ENCODE data around the gene CERS6.

Gene CERS6

DNA sequence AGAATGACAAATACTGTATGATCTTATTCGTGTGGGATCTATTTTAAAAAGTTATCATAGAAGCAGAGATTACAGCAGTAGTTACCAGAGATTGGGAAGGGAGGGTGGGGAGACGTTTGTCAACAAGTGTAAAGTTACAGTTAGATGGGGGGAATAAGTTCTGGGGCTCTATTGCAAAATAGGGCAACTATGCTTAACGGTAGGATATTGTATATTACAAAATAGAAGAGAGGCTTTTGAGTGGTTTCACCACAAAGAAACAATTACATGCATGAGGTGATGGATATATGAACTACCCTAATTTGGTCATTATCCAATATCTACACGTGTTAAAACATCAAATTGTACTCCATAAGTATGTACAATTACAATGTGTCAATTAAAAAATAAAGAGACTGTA lies 223.0 kb downstream of the CERS6 start:
- peak; percentile 54 for DNase-seq

DNA sequence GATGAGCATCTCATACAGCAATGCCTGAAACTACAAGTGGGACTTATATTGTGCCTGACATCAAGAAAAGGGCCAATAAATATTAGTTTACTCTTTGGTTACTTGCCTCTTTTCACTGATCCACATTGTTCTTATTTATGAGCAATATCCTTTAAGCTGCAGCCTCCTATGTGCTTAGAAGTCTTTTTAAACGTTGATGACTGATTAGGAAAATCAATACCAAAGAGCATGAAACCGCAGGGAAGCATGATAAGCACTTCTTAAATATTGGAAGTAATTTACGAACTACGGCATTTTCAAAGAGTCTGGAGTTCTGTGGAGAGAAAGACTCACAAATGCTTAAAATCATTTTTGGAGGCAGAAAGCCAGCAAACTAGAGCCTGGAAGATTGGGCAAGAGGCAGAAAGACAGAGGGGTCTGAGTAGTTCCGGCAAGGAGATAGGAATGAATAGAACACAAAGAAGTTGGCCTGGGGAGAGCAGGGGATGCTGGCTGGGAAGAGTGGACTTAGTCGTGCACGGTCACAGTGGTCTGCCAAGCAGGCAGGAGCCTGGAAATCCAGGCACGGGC lies 223.8 kb downstream of the CERS6 start:
- DNase-seq, result no peak

DNA sequence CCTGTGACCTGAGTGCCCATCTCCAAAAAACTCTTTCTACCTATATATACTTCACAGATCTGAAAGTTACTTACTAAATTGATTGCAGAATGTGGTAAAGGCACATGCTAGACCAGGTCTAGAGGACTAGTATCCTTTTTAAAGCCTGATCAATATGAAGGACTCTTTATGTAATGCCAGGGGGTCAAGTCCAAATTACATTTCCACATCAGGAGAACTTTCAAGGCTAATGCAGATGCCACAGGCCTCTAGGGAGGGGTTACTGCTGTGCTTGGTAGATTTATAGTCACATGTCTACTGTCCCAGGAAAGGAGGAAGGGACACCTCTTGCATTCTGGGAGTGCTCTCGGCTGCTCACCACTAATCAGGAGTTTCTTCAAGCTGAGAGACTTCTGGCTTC lies 227.9 kb downstream of the CERS6 start:
- DNase-seq, result no peak

DNA sequence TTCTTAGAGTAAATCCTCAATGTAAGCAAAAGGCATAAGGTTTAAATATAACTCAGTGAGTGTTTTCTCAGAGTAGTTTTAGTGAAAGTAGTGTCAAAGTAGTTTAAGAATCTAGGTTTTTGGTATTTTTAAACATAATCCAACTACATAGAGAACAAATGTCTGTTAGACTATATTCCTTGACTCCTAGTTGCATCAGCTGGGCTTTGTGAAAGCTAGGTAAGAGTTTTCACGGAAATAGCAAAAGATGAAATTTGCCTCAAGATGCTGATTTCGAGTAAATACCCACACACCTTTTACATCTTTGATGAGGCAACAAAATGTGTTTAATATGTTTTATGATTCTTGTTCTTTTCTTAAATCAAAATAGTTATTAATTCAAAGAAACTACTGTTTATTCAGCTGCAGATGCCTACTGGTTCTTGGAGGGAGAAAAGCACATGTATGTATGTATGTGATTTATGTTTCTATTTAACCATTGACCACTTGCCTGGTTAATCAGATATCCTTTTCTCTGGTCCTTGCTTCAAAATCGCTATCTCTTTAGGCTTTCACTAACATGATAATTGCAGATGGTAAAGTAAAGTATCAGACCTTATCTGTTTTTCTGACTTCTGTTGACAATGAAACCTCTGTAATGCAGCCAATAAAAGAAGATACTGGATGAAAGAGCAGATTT lies 229.0 kb downstream of the CERS6 start:
- no peak for DNase-seq

DNA sequence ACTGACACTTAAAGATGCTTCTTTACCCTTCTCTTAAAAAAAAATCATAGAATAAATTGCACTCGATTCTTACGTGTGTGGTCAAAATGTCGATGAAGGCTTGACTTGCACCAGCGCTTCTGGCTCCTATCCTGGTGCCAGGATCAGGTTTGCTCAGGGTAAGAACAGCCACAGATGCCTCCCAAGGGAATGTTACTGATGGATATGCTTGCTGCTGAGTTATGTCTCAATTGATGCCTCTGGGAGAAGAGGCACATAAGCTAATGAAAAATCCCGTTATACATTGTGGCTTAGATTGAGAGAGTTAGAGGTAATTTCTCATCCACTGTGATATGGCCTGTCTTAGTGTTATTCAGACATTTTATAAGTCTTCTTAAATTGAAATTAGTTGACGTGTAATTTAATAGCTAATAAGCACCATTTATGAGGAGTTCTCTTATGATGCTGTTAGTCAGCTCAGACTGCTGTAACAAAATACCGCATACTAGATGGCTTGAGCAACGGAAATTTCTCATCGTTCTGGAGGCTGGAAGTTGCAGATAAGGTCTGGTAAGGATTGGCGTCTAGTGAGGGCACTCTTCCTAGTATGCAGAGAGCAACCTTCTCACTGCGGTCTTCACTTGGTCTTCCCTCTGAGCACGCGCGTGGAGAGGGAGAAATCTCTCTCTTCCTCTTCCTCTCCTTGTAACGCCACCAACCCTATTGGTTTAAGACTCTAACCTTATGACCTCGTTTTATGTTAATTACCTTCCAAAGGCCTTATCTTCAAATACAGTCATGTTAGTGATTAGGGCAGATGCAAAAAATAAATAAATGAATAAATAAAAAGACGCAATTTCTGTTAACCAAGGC lies 229.8 kb downstream of the CERS6 start:
- DNase-seq, result peak; percentile 96

DNA sequence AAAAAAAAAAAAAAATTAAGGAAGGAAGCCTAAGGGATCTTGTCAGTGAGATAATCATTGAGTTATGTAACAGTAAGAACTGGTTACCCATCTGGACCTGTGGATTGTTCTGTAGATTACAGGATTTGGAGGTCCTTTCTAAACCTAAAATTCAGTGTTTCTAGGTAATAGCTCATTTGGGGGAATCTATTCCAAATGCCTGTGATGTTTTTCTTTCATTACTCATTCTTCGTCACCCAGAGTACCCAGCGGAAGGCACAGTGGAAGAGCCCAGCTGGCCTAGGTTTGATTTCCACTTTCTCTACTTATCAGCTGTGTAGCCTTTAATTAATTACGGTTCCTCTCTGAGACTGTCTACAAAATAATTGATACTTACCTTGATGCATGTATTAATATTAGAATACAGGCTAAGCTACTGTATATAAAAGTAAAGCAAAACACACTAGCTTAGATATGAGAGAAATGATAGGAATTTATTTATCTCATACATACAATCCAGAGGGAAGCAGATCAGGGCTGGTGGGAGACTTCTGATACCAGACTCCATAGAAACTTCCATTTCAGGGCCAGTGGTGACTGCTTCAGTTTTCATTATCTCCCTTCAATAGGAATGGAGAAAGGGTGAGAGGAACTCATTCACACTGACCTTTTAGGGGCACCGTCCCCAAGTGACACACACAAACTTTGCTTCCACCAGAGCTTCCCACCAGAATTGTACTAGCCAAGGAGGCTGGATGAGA lies 230.6 kb downstream of the CERS6 start:
- DNase-seq, result peak; percentile 42

DNA sequence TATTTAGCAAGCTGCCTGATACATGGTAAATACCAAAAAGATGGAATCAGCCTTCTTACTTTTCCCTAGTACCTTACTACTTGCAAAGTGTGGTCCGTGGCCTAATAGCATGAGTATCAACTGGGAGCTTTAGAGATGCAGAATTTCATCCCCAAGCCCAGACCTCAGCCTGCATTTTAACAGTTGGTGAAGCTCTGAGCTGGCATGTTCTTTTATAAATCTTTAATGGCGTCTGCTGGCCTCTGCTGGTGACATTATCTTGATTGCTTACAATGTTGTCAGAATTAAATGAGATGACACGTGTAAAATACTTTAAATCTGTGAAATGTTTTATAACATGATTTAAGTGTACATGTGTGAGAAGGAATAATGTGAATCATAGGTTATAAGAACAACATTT lies 231.2 kb downstream of the CERS6 start:
- peak; percentile 73 for DNase-seq

DNA sequence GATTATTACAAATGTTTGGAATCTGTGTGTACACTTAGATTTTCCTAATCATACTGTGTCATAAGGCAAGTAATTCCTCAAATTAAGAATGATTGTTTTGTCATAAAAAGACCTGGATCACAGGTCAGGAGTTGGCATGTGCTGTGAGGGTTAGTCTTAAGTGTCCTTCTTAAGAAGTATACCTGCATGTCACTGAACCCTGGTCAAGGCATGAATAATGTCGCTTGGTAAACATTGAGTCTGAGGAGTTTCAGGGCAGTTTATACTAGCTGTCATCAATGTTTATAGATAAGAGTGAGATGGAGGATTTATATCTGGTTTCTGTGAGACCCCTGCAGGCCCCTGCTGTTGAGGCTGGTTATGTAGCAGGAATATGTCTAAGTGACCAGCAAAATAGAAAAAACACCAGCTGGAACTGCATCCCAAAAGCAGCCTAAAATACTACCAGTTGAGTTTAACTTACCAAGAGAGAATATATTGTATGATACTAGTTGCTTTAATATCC lies 234.4 kb downstream of the CERS6 start:
- no peak for DNase-seq

DNA sequence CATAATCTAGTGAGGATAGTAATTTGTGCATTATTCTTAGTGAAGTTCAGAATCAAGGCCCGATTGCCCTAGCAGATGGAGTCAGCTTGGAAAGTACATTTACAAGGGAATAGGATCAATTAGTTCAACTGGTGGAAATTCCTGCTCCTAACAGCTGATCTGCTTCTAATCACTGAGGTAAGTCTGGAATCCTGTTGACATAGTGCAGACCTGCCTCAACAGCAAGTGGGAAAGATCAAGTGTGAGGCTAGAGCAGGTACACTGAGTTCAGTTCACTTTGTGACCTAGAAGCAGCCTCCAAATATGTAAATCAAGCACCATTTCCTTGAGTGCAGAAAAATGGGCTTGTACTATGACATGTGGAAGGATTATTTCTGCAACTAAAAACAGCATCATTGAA lies 235.1 kb downstream of the CERS6 start:
- no peak for DNase-seq

DNA sequence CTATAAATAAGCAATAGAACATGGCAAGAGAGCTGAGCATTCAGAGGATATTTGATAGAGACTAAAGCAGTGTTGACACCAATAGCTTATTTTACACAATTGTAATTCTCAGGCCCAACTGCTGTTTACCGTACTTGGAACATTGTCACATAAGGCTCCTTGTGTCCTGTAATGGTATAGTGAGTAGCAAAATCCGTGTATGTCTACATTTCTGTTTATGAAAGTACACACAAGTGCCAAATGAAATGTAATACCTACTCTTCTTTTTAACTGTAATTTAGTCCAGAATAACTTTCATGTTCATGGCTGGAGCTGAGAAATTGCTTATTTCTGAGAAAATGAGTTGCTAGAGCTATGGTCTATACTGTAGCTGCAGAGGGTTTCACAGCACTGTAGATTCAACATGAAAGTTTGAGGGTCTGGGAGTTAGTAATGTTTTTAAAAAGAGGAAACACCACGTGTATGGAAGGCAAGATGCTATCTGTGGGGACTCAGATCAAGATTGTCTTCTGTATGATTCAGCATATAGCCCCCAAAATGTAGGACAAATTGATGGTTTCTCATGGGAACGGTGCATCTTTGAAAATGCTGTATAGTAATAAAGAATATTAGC lies 236.2 kb downstream of the CERS6 start:
- peak; percentile 35 for DNase-seq

DNA sequence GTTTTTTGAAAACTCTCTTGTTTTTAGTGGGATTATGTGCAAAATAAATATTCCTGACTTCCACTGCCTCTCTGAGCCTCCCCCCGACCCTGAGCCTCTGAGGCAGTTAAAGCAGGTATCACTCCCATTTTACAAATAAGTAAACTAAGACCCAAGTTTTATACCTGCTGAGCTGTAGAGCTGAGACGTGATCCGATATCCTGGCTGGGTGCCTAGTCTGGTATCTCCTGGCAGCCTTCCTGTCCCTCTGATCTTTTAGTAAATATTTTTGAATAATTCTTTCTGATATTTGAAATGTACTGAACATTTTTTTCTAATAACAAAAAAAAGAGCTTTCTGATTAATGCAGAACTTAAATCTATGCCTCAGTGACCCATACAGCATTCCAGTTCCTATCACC lies 238.1 kb downstream of the CERS6 start:
- DNase-seq, result no peak

DNA sequence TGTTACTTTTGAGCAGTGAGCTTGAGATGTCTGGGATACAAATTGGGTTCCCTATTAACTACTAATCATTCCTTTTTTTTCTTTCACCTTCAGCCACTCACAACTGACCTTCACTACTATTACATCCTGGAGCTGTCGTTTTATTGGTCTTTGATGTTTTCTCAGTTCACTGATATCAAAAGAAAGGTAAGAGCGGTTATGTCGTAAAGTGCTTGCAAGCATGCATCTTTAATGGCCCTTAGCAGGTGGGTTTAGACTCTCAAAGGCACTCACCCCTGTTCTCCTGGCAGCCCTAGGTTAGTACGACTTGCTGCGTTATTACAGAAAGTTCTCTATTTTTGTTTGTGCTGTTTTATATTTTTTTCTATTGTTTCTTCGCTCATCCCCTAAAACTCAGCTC lies 238.8 kb downstream of the CERS6 start:
- no peak for DNase-seq

DNA sequence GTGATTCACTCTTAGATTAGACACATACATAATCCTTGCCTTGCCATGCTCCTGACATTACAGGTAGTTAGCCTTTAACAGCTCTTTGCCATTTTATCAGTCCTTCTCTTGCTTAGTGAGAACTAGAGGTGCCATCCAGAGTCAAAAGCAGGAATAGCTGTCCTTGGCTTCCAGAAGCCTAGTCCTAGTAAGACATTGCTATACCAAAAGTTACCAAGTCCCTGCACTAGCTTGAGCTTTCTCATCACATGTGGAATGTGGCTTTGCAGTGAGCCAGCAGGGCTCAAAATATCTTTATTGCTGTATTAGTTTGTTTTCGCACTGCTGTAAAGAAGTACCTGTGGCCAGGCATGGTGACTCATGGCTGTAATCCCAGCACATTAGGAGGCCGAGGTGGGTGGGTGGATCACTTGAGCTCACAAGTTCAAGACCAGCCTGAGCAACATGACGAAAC lies 241.6 kb downstream of the CERS6 start:
- no peak for DNase-seq

DNA sequence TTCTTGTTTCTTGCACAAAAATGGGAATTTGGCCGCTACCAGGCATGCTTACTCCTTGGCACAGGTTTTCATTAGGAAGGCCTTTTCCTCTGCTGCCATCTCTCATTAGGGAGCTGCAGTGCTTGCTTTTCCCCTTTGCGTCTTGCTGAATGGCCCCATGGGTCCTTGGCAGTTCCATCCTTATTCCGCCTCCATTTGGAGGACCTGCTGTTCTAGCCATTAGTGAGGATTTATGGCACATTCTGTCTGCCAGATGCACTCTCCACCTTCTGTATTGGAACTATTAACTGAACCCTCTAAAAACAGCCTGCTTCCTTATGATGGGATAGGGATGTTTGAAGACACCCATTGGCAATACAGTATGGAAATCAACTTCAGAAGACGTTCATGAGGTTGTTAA lies 242.9 kb downstream of the CERS6 start:
- no peak for DNase-seq

DNA sequence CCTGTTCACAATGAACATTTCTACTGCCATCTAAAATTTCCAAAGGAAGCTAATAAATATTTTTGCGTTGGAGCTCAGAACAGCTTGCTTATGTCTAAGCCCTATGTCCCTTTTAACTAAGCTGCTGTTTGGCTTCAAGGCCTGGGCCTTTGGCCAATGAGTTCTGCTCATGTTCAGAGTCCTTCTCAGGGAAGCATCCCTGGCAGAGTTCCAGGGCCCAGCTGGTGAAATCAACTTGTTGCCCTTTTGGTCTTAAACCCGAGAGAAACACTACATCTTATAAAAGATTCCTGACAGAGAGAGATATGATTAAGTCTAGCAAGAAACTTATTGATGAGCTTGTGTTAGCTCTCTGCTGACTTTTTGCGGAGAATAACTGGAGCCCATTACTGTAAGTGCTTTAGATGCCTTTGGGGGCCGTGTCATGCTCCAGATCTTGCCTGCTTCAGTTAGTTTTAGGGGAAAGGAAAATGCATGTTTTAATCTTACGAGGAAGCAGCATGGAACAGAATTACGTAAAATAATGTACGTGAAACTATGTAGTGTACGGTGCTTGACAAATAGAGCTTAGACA lies 243.9 kb downstream of the CERS6 start:
- no peak for DNase-seq

DNA sequence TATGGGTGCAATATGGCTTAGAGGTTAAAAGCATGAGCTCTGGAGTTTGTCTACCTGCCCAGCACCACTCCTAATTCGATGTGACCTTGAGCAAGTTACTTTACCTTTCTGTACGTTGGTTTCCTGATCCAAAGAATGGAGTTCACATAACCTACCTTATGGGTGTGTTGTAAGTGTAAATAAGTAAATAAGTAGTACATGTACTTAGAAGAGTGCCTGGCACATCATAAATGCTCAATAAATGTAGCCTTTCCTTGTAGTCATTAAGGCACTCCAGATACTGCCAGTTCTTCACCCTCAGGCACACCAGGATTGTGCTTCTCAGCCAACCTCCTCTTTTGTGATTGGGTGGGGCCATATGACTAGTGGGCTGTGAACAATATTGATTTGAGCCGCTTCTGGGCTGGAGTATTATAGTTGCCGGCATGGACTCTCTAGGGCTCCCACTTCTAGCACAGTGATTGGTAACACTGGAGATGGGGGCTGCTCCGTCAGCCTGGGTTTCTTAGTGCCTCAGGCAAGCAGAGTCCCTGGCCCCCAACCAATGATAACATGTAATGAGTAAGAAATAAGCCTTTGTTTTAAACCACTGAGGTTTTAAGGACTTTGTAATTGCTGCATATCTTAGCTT lies 244.7 kb downstream of the CERS6 start:
- no peak for DNase-seq

DNA sequence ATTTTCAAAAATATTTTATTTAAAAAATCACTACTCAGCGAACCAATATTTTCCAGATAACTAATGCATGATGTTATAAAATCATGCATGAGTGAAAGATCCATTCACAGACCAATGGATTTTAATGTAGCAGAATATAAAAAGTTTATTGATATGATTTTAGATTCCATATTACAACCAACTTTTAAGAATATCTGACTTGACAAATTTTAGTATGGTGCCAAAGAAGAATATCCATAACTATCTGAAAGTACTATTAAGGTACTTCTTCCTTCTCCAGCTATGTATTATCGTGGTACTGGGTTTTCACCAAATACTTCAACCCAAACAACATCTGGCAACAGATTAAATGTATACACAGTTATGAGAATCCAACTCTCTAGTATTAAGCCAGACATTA lies 246.5 kb downstream of the CERS6 start:
- DNase-seq, result no peak

DNA sequence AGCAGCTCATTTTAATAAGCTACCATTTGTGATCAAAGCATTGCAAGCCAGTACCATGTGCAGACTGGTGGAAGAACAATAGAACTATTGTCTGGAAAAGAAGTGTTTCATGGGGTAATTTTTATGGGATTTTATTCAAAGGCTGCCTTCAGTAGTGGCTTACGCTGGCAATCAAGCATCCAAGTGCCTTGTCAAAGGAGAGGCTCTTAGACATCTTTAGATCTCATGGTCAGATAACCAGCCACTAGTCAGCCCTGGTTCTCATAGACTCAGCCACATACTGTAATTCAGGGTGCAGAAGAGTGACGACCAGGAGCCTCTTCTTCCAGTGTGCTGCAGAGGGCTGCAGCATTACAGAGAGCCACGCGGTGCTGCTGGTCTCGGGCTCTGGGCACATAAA lies 247.9 kb downstream of the CERS6 start:
- peak; percentile 34 for DNase-seq

DNA sequence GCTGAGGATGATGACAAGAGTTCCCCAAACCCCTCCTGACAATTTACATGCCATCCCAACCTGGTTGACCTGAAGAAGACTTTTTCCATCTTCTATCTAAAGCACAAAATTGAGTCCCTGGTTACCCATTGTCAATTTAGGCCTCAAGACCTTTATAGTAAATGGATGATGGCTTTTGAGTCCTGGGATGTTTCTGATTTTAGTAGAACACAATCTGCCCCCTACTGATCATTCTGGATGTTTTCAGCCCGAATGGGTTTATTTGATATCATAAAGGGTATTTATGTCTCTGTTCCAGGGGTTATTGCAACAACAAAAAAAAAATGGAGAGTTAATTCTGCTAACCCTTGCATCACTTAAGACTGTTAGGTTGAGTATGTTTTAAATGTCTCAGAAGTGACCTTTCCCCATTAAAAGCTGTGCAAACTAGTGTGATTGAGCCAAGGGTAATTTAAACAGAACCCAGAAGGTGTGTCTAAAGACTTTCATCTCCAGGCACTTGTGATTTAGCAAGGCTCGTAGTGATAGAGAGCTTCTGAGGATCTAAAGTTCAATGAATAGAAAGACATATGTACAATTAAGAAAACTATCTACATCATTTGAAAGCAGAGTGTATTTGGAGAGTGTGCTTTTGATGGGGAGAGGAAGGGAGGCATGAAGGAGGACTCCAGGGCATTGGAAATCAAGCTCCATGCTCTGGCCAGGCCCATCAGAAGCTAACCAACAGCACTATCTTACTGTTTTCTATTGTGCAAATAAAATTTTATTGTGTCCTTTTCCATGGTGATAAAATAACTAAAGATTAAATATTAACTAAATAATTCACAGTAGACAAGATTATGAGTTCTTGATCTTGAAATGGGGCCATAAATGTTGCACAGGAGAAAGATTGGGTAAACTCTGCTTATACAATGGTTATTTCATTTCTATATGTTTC lies 249.7 kb downstream of the CERS6 start:
- peak; percentile 71 for DNase-seq

DNA sequence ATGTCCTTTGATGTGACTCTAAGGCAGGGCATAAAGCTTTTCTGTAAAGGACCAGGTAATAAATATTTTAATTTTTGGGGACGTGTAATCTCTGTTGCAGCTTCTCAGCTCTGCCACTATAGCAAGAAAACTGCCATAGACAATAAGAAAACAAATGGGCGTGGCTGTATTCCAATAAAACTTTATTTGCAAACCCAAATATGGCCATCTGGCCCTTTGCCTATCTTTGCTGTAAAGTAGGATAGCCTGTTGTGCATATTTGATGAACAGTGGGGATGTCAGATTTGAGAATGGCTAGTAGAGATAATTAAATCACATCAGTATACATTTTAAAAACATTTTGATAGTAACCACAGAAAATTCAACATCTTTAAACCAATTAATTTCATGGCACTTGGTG lies 250.7 kb downstream of the CERS6 start:
- no peak for DNase-seq

DNA sequence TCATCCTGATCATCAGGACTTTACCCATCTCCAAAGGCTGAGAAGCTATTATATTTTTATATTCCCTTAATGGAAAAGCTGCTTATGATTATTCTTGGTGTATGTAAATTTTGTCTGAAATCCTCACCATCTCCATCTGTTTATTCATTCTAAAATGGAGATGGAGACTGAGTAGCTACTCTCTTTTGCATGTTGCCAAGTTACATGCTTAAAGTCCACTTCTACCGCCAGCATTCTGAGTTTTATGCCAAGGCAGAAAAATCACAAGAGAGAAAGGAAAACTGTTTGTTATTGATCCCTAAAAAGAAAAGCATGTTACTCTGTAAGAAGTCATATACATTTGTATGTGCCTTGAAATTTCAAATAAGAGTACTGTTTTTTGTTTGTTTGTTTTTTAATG lies 252.0 kb downstream of the CERS6 start:
- no peak for DNase-seq
